ENCODE data around the gene RPL10. TPM values are rescaled to one million over a fixed set of nuclear protein-coding genes. Genes with fewer than 3 reads are reported as not detected.

RPL10 gene
- total RNA-seq, 1 donor from 2014 or later, result 2,095 TPM

DNA sequence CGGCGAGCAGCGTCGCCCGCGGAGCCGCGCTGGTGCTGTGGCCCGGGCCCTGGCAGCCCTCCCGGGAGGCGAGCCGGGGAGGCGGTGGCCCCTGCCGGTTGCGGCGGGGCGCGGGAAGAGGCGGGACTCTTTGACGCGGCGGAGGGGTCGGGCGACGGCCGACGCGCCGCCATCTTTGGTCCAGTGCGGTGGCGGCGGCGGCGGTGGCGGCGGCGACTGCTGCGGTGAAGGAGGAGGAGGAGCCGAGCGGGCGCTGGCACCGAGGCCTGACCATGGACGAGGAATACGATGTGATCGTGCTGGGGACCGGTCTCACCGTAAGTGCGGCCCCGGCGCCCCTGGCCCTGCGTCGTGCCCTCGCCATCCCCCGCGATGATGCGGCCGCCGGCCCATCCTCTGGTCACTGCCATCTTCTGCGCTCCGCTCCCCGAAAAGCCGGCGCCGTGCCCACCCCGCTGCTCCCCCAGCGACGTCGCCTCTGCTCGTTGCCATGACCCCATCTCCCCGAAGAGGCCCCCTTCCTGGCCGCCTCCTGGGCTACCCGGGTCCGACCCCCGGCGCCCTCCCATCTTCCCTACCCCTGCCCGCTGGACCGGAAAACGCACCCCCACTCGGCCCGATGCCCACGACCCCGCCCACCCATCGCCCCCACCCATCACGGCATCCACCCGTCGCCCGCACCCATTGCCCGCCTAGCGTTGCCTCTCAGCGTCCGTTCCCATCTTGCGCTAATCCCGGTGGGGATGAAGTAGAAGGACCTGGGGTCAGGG lies 39.0 kb downstream of the RPL10 start, which contains the start of gene GDI1:
Gene GDI1 (plus strand): TSS at position 172 of the 770 bp plus-strand sequence. CDS start 101 bp downstream, at position 273.
- no peak for DNase-seq (ENCODE audit: low spot score)
- ATAC-seq, result peak; percentile 38
- intact Hi-C loops (cut with DNase I), result no loop called here

DNA sequence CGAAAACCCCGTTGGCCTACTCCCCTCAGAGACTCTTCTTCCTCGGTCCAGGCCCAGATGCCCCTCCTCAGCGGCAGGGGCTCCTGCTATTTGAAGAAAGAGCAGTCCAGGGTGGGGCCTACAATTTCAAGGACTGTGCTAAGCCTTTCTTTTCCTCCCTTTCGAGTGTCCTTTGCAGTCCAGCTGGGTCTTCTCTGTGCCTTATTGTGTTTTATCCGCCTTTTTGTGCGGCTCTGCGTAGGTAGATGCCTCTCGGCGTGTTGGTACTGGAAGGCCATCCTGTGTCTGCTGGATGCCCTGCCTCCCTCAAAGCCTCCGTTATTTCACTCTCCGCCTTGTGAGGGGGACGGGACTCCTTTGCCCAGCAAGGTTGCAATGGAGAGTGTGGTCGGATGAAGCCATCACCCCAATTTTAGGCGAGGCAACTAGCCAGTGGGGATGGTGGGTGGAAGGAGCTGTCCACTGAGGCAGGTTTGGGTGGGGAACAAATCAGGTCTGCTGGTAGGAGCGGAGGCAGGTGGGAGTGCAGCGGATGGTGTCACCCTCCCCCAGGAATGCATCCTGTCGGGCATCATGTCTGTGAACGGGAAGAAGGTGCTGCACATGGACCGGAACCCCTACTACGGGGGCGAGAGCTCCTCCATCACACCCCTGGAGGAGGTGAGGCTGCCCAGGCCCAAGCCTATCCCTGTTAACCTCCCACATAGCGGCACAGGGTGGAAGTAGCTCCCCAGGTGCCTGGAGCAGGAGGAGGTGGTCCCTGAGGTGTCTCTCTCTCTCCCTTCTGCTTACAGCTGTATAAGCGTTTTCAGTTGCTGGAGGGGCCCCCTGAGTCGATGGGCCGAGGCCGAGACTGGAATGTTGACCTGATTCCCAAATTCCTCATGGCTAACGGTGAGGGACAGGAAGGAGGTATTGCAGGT lies 40.1 kb downstream of the RPL10 start:
- no peak for ATAC-seq
- no peak for DNase-seq (ENCODE audit: low spot score)
- intact Hi-C loops (cut with DNase I), result no loop called here

DNA sequence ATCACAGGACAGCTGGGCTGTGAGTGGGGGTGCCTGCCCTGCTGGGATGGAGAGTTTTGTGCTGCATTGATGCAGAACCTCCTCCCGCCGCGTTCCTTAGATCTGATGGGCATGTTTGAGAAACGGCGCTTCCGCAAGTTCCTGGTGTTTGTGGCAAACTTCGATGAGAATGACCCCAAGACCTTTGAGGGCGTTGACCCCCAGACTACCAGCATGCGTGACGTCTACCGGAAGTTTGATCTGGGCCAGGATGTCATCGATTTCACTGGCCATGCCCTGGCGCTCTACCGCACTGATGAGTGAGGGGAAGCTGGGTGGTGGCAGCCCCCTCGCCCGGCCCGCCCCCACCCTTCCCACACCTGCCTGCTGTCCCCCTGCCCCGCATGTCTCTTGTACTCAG lies 41.7 kb downstream of the RPL10 start:
- ATAC-seq (no peak), DNase-seq (ENCODE audit: low spot score) (no peak)
- intact Hi-C loops (cut with DNase I), result no loop called here

- intact Hi-C loops (cut with DNase I), result no loop called here
- ATAC-seq (no peak), DNase-seq (ENCODE audit: low spot score) (no peak)
These were observed 42.6 kb downstream of the RPL10 start for GRCh38 chrX:154440623-154441357.

DNA sequence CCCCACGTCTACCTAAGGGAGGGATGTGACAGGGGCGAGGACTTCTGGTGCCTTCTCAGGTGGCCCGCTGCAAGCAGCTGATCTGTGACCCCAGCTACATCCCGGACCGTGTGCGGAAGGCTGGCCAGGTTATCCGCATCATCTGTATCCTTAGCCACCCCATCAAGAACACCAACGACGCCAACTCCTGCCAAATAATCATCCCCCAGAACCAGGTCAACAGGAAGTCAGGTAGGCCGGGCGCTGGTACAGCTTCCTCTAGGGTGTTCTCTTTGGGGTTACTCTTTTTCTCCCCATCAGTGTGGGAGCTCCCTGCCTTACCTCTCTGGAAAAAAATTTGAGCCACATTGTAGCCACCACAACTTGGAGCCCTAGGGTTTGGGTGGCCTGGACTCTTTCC lies 43.4 kb downstream of the RPL10 start:
- DNase-seq (ENCODE audit: low spot score) (no peak), ATAC-seq (no peak)
- intact Hi-C loops (cut with DNase I), result no loop called here

DNA sequence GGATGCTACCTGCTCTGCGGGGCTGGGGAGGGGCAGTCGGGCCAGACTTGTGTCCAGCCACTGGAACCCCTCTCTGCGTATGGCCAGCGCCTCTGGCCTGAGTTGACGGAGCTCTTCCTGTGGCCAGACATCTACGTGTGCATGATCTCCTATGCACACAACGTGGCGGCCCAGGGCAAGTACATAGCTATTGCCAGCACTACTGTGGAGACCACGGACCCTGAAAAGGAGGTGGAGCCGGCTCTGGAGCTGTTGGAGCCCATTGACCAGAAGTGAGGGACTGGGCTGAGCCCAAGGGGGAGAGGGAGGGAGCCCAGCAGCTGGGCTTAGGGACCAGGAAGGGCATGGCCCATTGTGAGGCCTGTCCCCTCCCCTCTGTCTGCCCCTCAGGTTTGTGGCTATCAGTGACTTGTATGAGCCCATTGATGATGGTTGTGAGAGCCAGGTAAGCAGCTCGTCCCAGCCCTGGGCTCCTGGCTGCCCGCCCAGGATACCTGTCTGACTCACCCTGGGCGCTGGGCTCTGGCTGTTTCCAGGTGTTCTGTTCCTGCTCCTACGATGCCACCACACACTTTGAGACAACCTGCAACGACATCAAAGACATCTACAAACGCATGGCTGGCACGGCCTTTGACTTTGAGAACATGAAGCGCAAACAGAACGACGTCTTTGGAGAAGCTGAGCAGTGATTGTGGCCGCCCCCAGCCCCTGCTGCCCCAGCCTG lies 44.0 kb downstream of the RPL10 start:
- ATAC-seq, result no peak

GRCh38 chrX:154443479-154443910 lies 45.3 kb downstream of the RPL10 start:
- ATAC-seq (peak; percentile 9), DNase-seq (ENCODE audit: low spot score) (no peak)
- intact Hi-C loops (cut with DNase I), result no loop called here

More for the DNA sequence above, 44.0 kb downstream of the RPL10 start:
- intact Hi-C loops (cut with DNase I), result no loop called here
- no peak for DNase-seq (ENCODE audit: low spot score)

GRCh38 chrX:154443992-154444754 lies 46.0 kb downstream of the RPL10 start, which contains the start of gene FAM50A:
TSS of gene FAM50A (plus strand) at chrX:154444141. CDS start at chrX:154444236, 95 bp downstream.
- ATAC-seq, result peak; percentile 86
- DNase-seq (ENCODE audit: low spot score), result peak; percentile 88
- intact Hi-C loops (cut with DNase I), result no loop called here

GRCh38 chrX:154444755-154445246 lies 46.6 kb downstream of the RPL10 start:
- DNase-seq (ENCODE audit: low spot score) (no peak), ATAC-seq (no peak)
- intact Hi-C loops (cut with DNase I), result no loop called here

GRCh38 chrX:154445776-154446175 lies 47.6 kb downstream of the RPL10 start:
- DNase-seq (ENCODE audit: low spot score) (no peak), ATAC-seq (no peak)
- intact Hi-C loops (cut with DNase I), result no loop called here

- ATAC-seq, result no peak
- intact Hi-C loops (cut with DNase I), result no loop called here
- no peak for DNase-seq (ENCODE audit: low spot score)
These were observed 48.3 kb downstream of the RPL10 start for GRCh38 chrX:154446430-154446829.

GRCh38 chrX:154448484-154448883 lies 50.3 kb downstream of the RPL10 start:
- no peak for DNase-seq (ENCODE audit: low spot score)
- intact Hi-C loops (cut with DNase I), result no loop called here
- no peak for ATAC-seq

GRCh38 chrX:154449618-154450017 lies 51.4 kb downstream of the RPL10 start:
- intact Hi-C loops (cut with DNase I), result no loop called here
- ATAC-seq, result no peak
- no peak for DNase-seq (ENCODE audit: low spot score)

DNA sequence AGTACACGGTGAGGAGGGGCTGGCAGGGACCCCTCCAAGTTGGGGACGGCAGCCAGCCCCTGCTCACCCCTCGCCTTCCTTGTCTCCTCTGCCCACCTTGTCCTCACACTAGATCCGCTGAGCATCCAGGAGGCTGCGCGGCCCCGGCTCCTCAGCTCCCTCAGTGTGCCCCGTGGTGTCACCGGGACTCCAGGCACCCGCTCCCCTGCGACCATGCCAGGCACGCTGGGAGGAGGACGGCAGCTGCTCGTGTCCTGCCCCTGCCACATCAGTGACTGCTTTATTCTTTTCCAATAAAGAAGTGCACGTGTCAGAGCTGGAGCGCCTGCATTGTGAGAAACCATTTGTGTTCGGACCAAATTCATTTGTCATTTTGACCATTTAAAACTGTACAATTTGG lies 52.1 kb downstream of the RPL10 start:
- intact Hi-C loops (cut with DNase I), result no loop called here

More for the DNA sequence above, 52.1 kb downstream of the RPL10 start:
- ATAC-seq, result no peak
- DNase-seq (ENCODE audit: low spot score), result no peak
